HG02759 (cell line): ENCODE measurements around the gene PTPRM.
"Not testable (repeated sequence)": the region's sequence is repeated elsewhere in the genome, so short reads cannot be mapped to it uniquely, and the experiment has no call there.

Experiments
- ATAC-seq: cut with Tn5 transposase; IDR thresholded peaks from one replicate; pipeline ENCODE4 v1.9.1; 2021; ENCODE audit warnings: mild to moderate bottlenecking, moderate library complexity; ENCODE audit not compliant: unreplicated experiment

The PTPRM gene

GRCh38 chr18:7721532-7721931 lies 154.4 kb downstream of the PTPRM start:
- ATAC-seq, result no peak

GRCh38 chr18:7722955-7723354 lies 155.8 kb downstream of the PTPRM start:
- no peak for ATAC-seq

- ATAC-seq, result no peak
These were observed 156.4 kb downstream of the PTPRM start for GRCh38 chr18:7723558-7723957.

- ATAC-seq, result no peak
These were observed 158.4 kb downstream of the PTPRM start for GRCh38 chr18:7725473-7725872.

- ATAC-seq, result no peak
These were observed 158.8 kb downstream of the PTPRM start for GRCh38 chr18:7725897-7726296.

- ATAC-seq, result no peak
These were observed 159.4 kb downstream of the PTPRM start for GRCh38 chr18:7726522-7726921.

GRCh38 chr18:7727361-7728076 lies 160.4 kb downstream of the PTPRM start:
- no peak for ATAC-seq

GRCh38 chr18:7728297-7728696 lies 161.2 kb downstream of the PTPRM start:
- ATAC-seq, result no peak

GRCh38 chr18:7729868-7730267 lies 162.8 kb downstream of the PTPRM start:
- no peak for ATAC-seq

GRCh38 chr18:7730682-7731081 lies 163.6 kb downstream of the PTPRM start:
- no peak for ATAC-seq

GRCh38 chr18:7733642-7734041 lies 166.5 kb downstream of the PTPRM start:
- no peak for ATAC-seq

- no peak for ATAC-seq
These were observed 168.1 kb downstream of the PTPRM start for GRCh38 chr18:7735196-7735595.

GRCh38 chr18:7735626-7736175 lies 168.6 kb downstream of the PTPRM start:
- no peak for ATAC-seq

- ATAC-seq, result not testable (repeated sequence)
These were observed 169.4 kb downstream of the PTPRM start for GRCh38 chr18:7736526-7736925.

- ATAC-seq, result no peak
These were observed 170.4 kb downstream of the PTPRM start for GRCh38 chr18:7737550-7737949.

GRCh38 chr18:7740821-7741220 lies 173.7 kb downstream of the PTPRM start:
- ATAC-seq, result no peak

GRCh38 chr18:7741640-7742039 lies 174.5 kb downstream of the PTPRM start:
- ATAC-seq, result no peak

- ATAC-seq, result no peak
These were observed 175.1 kb downstream of the PTPRM start for GRCh38 chr18:7742224-7742623.

GRCh38 chr18:7743256-7743655 lies 176.1 kb downstream of the PTPRM start:
- no peak for ATAC-seq

- no peak for ATAC-seq
These were observed 179.0 kb downstream of the PTPRM start for GRCh38 chr18:7746106-7746505.

- ATAC-seq, result no peak
These were observed 181.3 kb downstream of the PTPRM start for GRCh38 chr18:7748251-7749007.

- ATAC-seq, result no peak
These were observed 181.9 kb downstream of the PTPRM start for GRCh38 chr18:7749008-7749405.
